Panc1 (cell line): ENCODE measurements around the gene ANGPTL4.

Source experiments
- POLR2AphosphoS5 ChIP-seq: IDR thresholded peaks from 2 replicates; pipeline ENCODE4 v1.6.1; 2012; ENCODE audit warnings: mild to moderate bottlenecking, low read depth, low read length, moderate library complexity
- SIN3A ChIP-seq: IDR thresholded peaks from 2 replicates; pipeline ENCODE4 v1.6.1; 2012; ENCODE audit warnings: low read depth, mild to moderate bottlenecking, low read length, moderate library complexity, borderline replicate concordance; ENCODE audit not compliant: insufficient read depth
- TCF7L2 ChIP-seq: IDR thresholded peaks from 2 replicates; pipeline ENCODE4 v1.6.1; 2011; ENCODE audit warnings: mild to moderate bottlenecking, low read depth, low read length, inconsistent platforms
- TF ChIP-seq, protein P1 (sequence below): fragments of 450-650 bp; IDR thresholded peaks from 2 replicates; pipeline ENCODE4 v1.5.1; 2017; ENCODE audit warnings: mild to moderate bottlenecking
- TF ChIP-seq, protein P2 (sequence below), 2 experiments: IDR thresholded peaks; 2 replicates each; pipeline ENCODE4 v1.6.1; 2011 to 2012; ENCODE audit warnings: low read depth in 2 of 2, control low read depth in 1 of 2, low read length in 1 of 2, mild to moderate bottlenecking in 1 of 2, moderate library complexity in 1 of 2; ENCODE audit not compliant: insufficient read depth in 1 of 2

DNA sequence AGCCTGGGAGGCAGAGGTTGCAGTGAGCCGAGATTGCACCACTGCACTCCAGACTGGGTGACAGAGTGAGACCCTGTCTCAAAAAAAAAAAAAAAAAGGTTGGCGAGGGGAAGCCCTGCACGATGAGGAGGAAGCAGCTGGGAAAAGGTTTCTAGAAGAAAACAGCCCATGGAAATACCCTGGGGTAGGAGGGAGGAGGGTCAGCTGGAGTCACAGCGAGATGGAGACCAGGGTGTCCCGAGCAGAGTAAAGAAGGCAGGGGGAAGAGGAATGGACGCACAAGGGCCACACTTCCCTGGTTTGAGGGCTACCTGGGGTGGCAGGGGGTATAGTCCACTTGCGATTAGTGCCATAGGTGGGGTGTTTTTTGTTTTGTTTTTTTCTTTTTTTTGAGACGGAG lies 27.3 kb upstream of the ANGPTL4 start:
- TF ChIP-seq, protein P1, sequence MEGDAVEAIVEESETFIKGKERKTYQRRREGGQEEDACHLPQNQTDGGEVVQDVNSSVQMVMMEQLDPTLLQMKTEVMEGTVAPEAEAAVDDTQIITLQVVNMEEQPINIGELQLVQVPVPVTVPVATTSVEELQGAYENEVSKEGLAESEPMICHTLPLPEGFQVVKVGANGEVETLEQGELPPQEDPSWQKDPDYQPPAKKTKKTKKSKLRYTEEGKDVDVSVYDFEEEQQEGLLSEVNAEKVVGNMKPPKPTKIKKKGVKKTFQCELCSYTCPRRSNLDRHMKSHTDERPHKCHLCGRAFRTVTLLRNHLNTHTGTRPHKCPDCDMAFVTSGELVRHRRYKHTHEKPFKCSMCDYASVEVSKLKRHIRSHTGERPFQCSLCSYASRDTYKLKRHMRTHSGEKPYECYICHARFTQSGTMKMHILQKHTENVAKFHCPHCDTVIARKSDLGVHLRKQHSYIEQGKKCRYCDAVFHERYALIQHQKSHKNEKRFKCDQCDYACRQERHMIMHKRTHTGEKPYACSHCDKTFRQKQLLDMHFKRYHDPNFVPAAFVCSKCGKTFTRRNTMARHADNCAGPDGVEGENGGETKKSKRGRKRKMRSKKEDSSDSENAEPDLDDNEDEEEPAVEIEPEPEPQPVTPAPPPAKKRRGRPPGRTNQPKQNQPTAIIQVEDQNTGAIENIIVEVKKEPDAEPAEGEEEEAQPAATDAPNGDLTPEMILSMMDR = no peak
- TF ChIP-seq SIN3A (no peak), POLR2AphosphoS5 (no peak), TCF7L2 (no peak)
- TF ChIP-seq, protein P2, sequence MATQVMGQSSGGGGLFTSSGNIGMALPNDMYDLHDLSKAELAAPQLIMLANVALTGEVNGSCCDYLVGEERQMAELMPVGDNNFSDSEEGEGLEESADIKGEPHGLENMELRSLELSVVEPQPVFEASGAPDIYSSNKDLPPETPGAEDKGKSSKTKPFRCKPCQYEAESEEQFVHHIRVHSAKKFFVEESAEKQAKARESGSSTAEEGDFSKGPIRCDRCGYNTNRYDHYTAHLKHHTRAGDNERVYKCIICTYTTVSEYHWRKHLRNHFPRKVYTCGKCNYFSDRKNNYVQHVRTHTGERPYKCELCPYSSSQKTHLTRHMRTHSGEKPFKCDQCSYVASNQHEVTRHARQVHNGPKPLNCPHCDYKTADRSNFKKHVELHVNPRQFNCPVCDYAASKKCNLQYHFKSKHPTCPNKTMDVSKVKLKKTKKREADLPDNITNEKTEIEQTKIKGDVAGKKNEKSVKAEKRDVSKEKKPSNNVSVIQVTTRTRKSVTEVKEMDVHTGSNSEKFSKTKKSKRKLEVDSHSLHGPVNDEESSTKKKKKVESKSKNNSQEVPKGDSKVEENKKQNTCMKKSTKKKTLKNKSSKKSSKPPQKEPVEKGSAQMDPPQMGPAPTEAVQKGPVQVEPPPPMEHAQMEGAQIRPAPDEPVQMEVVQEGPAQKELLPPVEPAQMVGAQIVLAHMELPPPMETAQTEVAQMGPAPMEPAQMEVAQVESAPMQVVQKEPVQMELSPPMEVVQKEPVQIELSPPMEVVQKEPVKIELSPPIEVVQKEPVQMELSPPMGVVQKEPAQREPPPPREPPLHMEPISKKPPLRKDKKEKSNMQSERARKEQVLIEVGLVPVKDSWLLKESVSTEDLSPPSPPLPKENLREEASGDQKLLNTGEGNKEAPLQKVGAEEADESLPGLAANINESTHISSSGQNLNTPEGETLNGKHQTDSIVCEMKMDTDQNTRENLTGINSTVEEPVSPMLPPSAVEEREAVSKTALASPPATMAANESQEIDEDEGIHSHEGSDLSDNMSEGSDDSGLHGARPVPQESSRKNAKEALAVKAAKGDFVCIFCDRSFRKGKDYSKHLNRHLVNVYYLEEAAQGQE (IDR thresholded peaks at IDR 0.05; ENCODE audit: insufficient read depth in 1 of 2, low read depth in 2 of 2, low read length in 1 of 2) = no peak
